Stimulated activated CD4-positive, alpha-beta T cell treated with anti-CD3 and anti-CD28 coated beads, Interleukin-15, amount 100 ng/mL, for 48 hours (primary cell): ENCODE measurements around the gene ZMYM2.
"Not testable (repeated sequence)": the region's sequence is repeated elsewhere in the genome, so short reads cannot be mapped to it uniquely, and the experiment has no call there.

Experiments
- DNase-seq, 2 donors: peaks; one replicate each; pipeline ENCODE4 v3.0.0-alpha.2; 2020; ENCODE audit warnings: low read depth in 2 of 2

ZMYM2 gene

GRCh38 chr13:19982447-19983043, 24.0 kb downstream of the ZMYM2 start:
- no peak for DNase-seq

GRCh38 chr13:19984430-19985218, 26.1 kb downstream of the ZMYM2 start:
- DNase-seq = no peak

- DNase-seq = no peak
These were observed 26.7 kb downstream of the ZMYM2 start for GRCh38 chr13:19985219-19985556.

- DNase-seq = no peak
These were observed 33.0 kb downstream of the ZMYM2 start for GRCh38 chr13:19991531-19991930.

GRCh38 chr13:19993024-19993423, 34.5 kb downstream of the ZMYM2 start:
- no peak for DNase-seq

- DNase-seq = no peak
These were observed 40.4 kb downstream of the ZMYM2 start for GRCh38 chr13:19998960-19999359.

GRCh38 chr13:20000062-20000552, 41.6 kb downstream of the ZMYM2 start:
- DNase-seq = no peak

- no peak for DNase-seq
These were observed 43.1 kb downstream of the ZMYM2 start for GRCh38 chr13:20001366-20002190.

GRCh38 chr13:20002787-20003186, 44.3 kb downstream of the ZMYM2 start:
- DNase-seq = no peak

- no peak for DNase-seq
These were observed 47.7 kb downstream of the ZMYM2 start for GRCh38 chr13:20006206-20006605.

- DNase-seq = no peak
These were observed 57.2 kb downstream of the ZMYM2 start for GRCh38 chr13:20015763-20016162.

GRCh38 chr13:20016649-20017364, 58.3 kb downstream of the ZMYM2 start:
- DNase-seq = no peak

- DNase-seq = no peak
These were observed 58.8 kb downstream of the ZMYM2 start for GRCh38 chr13:20017365-20017711.

GRCh38 chr13:20019043-20019442, 60.5 kb downstream of the ZMYM2 start:
- DNase-seq = no peak

GRCh38 chr13:20024702-20025101, 66.2 kb downstream of the ZMYM2 start:
- DNase-seq = no peak

- DNase-seq = no peak
These were observed 70.4 kb downstream of the ZMYM2 start for GRCh38 chr13:20028953-20029352.

GRCh38 chr13:20033486-20033885, 75.0 kb downstream of the ZMYM2 start:
- DNase-seq = no peak

- no peak for DNase-seq
These were observed 76.6 kb downstream of the ZMYM2 start for GRCh38 chr13:20035130-20035529.

- DNase-seq = no peak
These were observed 79.4 kb downstream of the ZMYM2 start for GRCh38 chr13:20037908-20038307.

- not testable (repeated sequence) for DNase-seq
These were observed 84.1 kb downstream of the ZMYM2 start for GRCh38 chr13:20042603-20043002.

GRCh38 chr13:20043207-20043925, 84.8 kb downstream of the ZMYM2 start:
- DNase-seq = no peak
